Measurements from ENCODE around the gene LIMS1.

LIMS1 gene

DNA sequence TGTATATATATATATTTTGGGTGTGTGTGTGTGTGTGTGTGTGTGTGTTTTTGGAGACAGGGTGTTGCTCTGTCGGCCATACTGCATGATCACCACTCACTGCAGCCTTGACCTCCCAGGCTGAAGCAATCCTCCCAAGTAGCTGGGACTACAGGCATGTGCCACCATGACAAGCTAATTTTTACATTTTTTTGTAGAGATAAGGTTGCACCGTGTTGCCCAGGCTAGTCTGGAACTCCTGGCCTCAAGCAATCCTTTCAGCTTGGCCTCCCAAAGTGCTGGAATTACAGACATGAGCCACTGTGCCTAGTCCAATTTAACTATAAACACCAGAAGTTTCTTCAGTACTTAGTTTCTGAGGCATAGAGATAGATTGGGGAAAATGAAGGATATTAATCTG lies 18.3 kb downstream of the LIMS1 start:
- DNase-seq = no peak

DNA sequence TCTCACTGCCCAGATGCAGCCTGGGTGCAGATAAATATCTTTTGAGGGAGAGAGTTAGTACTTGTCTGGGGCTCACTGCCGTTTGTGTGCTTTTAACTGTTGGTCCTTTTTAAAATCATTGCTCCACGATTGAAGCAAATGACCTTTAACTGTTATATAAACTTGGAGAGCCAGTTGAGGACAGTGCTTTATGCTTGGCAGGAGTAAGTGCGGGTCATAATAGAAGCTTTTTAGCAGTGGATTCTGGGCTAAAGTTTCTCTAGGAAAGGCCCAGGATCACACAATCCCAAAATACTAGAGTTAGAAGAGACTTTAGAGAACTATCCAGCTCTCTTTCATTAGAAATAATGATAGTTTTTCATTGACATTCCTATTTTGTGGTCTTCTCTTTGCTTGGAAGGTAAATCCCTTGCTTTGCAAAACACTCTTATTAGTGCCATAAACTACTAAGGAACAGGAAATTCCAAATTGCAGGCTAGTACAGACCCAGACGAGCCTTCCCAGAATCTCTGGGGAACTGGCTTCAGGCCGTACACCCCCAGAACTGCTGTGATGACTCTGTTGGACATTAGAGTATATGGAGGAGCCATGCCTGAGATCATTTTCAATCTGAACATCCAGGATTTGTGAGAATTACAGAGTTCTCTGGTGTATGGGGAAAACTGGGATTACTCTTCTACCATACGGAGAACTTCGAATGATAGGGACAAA lies 19.1 kb downstream of the LIMS1 start:
- no peak for DNase-seq

DNA sequence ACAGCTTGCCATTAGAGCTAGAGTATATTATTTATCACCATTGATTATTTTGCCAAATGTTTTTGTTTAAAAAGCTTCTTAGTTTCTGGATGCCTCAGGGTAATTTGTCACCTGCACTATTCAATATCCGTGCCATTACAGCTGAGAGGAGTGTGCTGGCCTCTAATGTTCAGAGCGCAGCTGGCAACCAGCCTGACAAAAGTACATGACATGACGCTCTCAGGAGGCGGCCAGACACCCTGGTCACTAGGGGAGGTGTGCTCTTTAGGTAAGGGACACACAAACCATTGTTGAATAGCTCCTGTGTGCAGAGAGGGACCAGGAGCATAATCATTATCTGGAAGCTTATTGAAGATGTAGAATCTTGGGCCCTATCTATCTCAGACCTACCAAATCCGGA lies 20.3 kb downstream of the LIMS1 start:
- no peak for DNase-seq

DNA sequence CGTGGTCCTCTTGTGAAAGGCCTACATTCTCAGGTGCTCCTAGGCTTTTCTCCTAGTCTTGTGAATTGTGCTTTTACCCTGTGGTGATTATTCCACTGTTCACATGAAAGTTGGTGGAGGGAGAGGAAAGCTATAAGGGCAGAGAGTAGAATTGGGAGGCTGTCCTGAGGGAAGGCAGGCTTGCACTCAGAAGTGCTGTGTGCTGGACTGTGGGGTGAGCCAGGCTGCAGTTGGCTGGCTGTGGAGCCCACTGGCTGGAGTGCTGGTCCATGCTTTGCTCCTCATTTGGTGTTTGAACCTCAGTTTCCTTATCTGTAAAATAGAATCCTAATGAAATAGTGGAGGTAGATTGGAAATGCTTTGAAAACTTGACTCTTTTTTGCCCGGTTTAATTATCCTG lies 21.3 kb downstream of the LIMS1 start:
- DNase-seq = no peak

DNA sequence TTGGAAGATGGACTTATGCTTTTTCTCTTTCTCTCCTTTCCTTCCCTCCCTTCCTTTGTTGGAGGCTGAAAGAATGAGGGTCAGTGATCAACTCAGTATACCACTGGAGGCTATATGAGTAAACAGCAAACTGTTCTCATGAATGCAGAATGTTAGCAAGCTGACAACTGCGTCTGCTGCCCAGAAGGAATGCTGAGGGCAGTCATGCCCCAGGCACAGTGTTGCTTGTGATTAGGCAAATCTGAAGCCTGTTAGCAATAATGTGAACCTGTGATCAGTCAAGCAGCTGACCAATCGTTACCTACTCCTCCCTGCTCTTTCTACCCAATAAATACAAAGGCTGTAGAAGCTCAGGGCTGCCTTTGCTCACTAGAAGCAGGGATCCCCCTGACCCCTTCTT lies 22.3 kb downstream of the LIMS1 start:
- DNase-seq = peak; percentile 78

DNA sequence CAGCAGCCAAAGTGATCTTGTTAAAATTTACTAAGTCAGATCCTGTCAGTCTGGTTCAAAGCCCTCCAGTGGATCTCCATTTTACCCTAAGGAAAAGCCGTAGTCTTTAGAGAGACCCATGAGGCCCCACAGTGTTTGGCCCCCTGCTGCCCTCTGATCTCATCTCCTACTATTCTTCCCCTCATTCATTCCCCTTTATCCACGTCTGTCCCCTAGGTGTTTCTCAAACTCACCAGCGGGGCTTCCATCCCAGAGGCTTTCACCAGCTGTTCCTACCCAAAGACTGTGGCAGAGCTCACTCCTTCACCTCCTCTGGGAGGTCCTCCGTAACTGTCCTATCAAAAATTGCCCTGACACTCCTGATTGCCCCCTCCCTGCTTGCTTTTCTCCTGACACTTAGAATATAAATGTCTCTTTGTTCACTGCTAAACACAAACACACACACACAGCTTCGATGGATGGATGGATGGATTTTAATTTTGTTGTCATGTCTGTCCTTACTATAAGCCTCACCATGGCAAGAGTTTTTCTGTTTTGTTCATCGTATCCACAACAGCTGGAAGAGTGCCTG lies 26.1 kb downstream of the LIMS1 start:
- no peak for DNase-seq

DNA sequence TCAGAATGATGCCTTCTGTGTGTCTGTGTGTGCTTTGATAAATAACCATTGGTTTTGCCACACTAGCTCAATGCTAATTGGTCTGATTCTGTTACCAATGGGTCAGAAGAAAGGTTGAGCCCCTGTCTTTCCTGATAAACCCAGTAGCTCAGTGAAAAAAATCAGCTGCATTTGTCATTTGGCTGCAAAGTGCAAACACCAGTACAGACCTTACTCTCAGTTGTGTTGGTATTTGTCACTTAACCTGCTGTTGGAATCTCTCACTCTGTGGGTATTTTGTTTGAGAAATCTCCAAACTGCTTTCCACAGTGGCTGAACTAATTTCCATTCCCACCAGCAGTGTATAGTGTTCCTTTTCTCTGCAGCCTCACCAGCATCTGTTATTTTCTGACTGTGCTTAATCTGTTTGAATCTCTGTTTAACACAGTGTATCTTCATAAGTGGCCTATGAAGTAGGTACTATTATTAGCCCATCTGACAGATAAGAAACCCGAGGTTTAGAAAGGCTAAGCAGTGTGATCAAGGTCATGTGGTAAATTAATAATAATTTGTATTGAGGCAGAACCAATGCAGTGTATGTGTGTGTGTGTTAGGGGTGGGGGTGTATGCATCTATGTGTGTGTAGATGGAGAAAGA lies 26.7 kb downstream of the LIMS1 start:
- DNase-seq = no peak

DNA sequence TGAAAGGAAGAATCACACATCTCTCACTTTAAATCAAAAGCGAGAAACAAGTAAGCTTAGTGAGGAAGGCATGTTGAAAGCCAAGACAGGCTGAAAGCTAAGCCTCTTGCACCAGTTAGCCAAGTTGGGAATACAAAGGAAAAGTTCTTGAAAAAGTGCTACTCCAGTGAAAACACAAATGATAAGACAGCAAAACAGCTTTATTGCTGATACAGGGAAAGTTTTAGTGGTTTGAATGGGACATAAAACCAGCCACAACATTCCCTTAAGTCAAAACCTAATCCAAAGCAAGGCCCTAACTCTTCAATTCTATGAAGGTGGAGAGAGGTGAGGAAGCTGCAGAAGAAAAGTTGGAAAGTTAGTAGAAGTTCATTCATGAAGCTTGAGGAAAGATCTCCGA lies 28.0 kb downstream of the LIMS1 start:
- no peak for DNase-seq

DNA sequence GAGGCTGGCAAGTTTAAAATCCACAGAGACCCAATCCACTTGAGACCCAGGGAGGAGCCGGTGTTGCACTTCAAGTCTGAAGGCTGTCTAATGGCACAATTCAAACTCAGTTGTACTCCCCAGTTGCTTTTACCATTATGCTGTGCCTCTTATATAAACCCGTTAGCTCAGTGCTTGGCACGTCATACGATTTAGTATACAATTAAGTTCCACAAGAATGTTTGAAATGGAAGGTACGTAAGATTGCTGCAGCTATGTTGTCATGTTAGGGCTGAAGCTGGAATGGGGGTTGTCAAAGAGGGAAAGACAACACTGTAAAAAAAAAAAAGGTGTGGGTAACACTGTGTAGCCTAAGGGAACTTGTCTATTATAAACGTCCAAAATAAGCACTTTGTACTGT lies 30.2 kb downstream of the LIMS1 start:
- no peak for DNase-seq

DNA sequence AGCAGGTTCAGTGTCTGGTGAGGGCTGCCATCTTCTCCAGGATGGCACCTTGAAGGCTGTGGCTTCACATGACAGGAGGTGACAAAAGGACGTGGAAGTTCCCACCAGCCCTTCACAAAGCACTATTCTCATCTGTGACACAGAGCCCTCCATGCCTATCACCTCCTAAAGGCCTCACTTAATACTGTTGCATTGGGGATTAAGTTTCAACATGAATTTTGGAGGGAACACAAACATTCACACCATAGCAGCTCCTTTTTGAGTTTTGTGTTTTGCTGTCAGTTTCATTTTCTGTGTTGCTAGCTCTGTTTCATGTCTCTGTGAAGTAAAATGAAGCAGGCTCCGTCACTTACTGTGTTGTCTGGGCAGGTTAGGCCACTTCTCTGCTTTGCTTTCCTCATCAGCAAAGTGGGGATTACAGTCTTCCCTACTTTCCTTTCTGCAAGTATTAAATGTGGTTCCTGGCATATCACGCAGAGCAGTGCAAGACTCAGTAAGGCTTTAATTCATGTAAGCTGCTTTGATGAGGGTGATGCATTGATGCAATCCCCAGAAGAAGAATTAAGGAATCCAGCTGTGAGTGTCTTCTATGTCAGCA lies 31.6 kb downstream of the LIMS1 start:
- DNase-seq = no peak

DNA sequence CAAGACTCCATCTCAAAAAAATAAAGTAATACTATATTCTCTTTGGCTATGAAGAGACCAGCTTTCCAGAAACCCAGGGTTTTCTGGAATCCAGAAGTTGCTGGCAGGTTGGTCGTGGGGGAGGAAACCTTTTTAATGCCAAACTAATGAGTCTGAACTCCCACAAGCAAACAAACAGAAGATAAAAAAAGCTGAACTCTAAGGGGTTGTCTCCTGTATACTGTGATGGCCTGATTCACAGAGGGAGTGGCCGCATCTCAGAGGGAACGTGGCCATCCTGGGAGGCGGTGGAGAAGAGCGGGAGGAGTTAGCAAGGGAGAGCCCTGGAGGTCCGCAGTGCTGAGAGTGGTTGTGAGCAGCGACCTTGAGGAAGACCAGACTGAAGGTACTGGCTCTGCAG lies 36.1 kb downstream of the LIMS1 start:
- peak; percentile 45 for DNase-seq

DNA sequence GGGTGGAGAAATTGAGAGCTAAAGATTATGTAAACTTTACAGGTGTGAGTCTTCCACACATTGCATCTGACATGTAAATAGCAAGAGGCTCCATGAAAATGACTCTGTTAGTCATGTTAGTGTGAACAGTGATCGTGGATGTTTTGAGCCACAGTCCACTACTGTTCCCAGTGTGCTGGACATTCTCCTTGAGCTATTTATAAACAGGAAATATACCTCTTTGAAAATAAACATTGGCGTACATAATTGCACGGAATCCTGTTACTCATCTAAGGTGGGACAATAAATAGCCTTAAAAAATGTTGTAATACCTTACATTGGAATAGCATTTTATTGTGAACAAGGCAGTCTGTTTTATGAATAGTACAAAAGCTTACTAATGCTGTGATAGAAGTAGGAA lies 37.0 kb downstream of the LIMS1 start:
- DNase-seq = no peak

DNA sequence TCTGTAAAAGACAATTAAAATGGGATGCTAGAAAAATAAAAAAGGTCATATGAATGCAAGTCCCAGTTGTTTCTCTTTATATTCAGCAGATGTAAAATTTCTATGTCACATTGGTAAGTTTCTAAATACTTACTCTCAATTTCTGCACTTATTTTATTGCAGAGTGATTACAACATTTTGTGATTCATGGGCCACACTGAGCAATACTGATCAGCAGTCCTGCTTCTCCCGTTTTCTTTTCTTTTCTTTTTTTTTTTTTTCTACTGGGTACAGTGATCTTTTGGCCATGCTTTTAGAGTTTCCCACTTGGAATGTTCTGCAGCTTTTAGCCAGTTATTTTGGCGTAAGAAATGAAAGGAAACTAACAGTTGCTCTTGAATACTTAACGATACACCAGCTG lies 38.8 kb downstream of the LIMS1 start:
- peak; percentile 62 for DNase-seq

DNA sequence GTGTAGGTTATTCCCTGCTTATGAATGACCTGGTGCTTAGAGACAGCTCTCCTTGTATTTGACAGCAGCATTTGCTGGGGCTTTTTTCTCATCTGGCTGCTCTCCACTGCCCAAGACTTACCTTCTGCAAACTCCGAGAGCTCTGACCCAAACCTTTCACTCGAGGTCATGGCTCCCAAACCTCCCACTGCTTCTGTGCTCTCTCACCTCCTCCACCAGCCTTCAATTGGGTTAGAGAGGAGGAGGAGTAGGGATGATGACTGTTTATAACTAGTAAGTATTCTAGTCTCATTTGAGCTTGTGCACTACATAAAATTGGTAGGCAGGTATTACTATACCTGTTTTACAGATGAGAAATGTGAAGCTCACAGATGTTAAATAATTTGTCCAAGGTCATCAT lies 40.1 kb downstream of the LIMS1 start:
- no peak for DNase-seq

DNA sequence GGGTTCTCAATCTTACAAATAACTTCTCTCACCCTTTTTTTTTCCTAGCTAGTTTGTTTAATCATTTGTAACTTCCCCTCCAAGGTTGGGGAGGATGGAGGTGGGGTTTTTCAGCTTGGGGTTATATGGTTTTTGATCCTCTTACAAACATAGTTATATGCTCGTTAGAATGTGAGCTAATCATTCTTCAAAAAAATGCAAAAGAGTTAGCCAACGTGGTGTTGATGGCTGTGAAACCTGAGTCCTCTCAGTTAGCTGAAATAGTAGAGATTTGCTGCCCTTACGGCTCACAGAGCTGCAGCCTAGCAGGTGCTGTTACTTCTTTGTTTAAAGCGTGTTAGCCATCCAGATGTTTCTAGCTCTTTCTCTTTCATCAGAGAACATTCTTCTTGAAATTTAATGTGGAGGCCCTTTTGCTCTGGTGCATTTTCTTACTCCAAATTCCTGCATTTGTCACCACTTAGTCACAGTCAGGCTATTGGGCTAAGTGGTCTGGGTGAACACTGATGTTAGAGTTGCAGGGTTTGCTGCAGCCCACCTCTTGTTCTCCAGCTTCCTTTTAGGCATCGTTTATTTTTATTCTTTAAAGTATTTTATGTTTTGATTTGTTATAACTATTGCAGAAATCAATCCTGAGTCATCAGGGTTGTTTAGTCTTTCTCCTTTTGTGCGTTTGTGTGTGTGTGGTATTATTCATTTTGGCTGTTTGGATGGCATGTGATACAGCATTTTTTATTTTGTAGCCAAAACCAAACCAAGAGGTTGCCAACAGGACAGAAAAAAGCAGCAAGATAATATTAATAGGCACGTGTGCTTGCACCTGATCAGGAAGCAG lies 41.1 kb downstream of the LIMS1 start:
- peak; percentile 84 for DNase-seq

DNA sequence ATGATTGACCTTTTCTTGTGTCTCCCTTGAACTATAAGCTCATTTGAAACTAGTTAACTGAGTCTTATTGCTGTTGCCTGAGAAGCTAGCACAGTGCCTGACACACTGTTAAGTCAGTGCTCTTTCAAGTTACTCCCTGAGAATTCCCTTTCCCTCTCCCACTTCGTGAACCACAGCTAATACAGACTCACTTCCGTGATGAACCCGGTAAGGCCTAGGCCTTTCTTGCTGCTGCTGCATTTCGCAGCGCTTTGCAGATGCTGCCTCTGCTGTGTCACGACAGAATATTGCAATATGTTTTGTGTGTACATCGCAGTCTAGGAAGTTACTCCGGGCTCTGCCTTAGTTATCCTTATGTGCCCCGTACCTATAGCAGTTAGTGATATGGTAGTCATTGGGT lies 42.8 kb downstream of the LIMS1 start:
- no peak for DNase-seq

DNA sequence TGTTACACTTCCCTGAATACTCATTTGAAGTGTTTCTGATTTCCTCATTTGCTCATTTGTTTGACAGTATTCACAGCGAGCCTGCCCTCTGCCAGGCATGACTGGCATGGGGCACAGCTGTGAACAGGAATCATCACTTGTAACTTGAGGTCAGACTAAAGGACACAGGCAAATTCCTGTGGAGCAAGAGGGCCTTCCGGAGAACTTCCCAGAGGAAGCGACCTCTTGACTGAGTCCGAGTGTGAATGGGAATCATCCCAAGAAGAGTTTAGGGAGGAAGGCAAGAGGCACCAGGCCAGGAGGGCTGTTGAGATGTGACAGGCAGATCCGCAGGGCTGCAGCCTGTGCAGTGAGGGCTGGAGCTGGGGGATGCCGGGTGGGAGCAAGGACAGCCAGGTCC lies 45.4 kb downstream of the LIMS1 start:
- peak; percentile 59 for DNase-seq

DNA sequence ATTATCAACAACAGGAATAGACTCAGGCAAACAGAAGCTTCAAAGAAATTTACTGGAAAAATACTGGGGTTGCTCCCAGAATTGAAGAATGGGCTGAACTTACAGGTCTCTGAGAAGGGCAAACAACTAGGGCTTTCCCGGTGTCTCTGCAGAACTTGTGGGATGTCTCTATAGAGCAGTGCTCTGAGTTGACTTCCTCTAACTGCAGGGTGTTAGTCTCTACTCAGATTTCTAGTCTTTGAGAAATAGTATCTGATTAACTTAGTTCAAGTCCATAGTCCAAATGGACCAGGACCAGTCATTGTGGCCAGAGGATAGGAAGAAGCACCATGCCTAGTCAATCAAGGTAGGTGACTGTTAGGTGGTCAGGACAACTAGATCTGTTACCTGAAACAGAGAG lies 45.8 kb downstream of the LIMS1 start:
- no peak for DNase-seq

DNA sequence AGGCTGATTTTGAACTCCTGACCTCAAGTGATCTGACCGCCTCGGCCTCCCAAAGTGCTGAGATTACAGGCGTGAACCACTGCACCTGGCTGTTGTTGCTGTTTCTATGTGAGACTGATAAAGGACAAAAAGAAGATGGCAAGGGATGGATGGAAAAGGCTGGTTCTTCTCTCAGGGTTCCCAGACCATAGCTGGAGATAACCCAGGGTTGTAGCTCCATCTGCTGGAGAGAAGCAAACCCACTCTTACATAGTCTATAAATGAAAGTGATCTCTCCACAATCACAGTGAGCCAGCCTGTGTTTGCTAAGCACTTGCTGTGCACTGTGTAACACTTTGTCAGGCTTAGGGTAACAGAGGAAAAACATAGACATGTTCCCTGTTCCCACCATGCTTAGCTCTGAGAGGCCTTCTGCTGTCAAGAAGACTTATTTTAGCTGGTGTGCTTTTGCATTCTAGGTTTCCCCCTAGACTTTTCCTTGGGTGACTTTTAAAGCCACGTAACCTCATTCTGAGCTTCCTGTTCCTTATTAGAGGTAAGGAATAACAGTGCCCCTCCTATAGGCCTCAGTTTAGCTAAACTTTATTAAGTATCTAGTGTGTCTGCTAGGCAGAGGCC lies 49.7 kb downstream of the LIMS1 start:
- DNase-seq = peak; percentile 80

DNA sequence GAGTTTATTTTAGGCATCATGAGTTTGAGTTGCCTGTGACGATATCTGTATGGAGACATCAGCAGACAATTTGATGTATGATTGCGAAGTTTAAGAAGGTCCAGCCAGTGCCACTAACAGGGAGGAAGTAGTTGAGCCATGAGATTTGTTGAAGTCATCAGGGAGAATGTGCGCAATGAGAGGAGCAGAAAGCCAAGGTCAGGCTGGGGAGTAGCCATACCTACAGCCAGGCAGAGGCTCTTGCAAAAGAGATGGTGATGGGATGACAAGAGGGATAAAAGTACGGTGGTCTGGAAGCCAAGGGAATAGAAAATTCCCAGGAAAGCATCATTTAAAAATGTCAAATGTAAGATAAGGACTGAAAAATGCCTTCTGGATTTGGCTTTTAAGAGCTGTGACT lies 51.2 kb downstream of the LIMS1 start:
- DNase-seq = no peak

DNA sequence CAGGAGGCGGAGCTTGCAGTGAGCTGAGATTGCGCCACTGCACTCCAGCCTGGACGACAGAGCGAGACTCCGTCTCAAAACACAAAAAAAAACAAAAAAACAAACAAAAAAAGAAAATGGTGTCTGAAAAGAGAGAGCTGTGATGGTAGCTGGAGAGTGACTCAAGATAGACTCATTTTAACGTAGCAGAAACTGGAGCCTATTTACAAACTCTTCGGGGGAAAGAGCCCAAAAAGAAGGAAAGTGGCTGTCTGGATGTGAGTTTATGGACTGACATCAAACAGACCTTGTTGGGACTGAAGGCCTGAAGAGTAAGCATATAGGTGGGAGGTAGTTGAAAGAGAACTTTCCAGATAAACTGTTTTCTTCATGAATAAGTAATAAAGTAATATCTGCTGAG lies 51.8 kb downstream of the LIMS1 start:
- DNase-seq = peak; percentile 21

DNA sequence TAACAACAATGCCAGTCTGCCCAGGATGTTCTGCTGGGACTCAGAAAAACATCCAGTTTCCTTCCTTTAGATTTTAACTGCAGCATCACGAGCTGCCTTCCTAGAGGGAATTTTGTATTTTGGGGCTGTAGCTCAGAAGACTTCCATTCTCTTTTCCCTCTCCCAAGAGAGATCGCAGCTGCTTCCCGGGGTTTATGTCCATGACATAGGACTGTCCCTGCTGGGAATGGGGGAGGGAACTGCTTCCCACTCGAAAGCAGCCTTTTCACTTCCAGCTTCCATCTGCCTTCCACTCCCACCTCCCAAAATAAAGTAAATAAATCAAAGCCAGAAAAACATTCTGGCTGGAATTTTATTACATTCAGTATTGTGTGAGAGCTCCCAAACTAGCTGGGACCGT lies 52.4 kb downstream of the LIMS1 start:
- DNase-seq = no peak

DNA sequence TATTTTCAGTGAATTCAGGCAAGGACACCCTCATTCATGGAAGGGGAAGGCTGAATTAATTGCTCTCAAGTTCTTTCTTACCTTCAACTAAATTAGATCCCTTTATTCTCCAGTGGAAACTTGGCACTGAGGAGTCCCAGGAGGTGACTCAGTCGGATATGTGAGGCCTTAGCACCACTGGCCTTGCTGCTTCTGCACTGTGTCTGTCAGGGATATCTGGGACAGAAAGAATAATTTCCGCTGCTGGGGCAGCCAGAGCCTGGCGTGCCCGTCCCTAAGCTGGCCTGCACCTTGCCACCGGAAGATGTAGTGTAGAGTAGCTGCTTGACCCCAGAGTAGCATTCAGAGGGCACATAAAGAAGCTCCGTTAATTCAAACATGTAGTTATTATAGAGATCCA lies 53.4 kb downstream of the LIMS1 start:
- peak; percentile 56 for DNase-seq
